ENCODE data around the gene TBC1D19. TPM values are rescaled to one million over a fixed set of nuclear protein-coding genes. Genes with fewer than 3 reads are reported as not detected.
"Not testable (repeated sequence)": the region's sequence is repeated elsewhere in the genome, so short reads cannot be mapped to it uniquely, and the experiment has no call there.

TBC1D19 gene
- total and polyA plus RNA-seq, 4 donors = 1.2 to 5.8 (median 2.2) TPM

DNA sequence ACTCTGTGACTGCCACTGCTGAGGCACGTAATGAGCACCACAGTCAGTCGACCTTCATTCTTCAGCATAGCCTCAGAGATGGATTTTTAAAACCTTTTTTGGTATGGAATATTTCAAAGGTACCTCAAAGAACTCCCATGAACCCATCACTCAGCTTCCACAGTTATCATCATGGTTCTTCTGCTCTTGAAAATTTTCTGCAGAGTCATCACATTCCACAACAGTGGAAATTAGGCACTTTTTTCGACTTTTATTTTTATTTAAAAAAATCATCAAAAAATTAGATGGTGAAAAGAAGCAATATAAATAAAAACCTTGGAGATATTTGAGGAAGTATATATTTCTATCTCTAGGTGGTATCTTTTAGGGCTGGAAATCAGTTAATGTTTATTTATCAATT is 37.5 kb downstream of the TBC1D19 start:
- H3K9ac ChIP-seq (ENCODE audit: low read depth in 1 of 2, low read length in 2 of 2) = no peak overlapping the region
- no peaks in the 10 kb centered on the region for H3K27me3 ChIP-seq (ENCODE audit: control insufficient read depth in 4 of 4, insufficient read depth in 4 of 4, low read length in 3 of 4)
- WGBS = 96% methylated on average over 3 of the region's 3 CpGs
- H3K4me3 ChIP-seq (ENCODE audit: low read depth in 1 of 3, low read length in 3 of 3) = no peak overlapping the region
- no peaks in the 10 kb centered on the region for H3K4me1 ChIP-seq (ENCODE audit: control insufficient read depth in 4 of 4, insufficient read depth in 4 of 4, low read length in 3 of 4)
- DNase-seq (ENCODE audit: low spot score) = no peak
- H3K9me3 ChIP-seq (ENCODE audit: control insufficient read depth in 4 of 4, low read length in 3 of 4) = no peaks in the 10 kb centered on the region
- H3K27ac ChIP-seq (ENCODE audit: low read depth in 1 of 2, low read length in 2 of 2) = no peak overlapping the region
- TF ChIP-seq EGR1 (IDR thresholded peaks at IDR 0.05; ENCODE audit: low read depth in 2 of 2) (no peak), HNF4A (conservative IDR thresholded peaks at IDR 0.05) (no peak), YY1 (IDR thresholded peaks at IDR 0.05) (no peak), SP1 (IDR thresholded peaks at IDR 0.05) (no peak), GABPA (IDR thresholded peaks at IDR 0.05 in 1 of 2, conservative IDR thresholded peaks at IDR 0.05 in 1 of 2) (no peak), TAF1 (conservative IDR thresholded peaks at IDR 0.05) (no peak), HNF4G (IDR thresholded peaks at IDR 0.05) (no peak), RAD21 (IDR thresholded peaks at IDR 0.05) (no peak), FOXA2 (IDR thresholded peaks at IDR 0.05) (no peak), RXRA (IDR thresholded peaks at IDR 0.05) (no peak)
- TF ChIP-seq, protein P1, sequence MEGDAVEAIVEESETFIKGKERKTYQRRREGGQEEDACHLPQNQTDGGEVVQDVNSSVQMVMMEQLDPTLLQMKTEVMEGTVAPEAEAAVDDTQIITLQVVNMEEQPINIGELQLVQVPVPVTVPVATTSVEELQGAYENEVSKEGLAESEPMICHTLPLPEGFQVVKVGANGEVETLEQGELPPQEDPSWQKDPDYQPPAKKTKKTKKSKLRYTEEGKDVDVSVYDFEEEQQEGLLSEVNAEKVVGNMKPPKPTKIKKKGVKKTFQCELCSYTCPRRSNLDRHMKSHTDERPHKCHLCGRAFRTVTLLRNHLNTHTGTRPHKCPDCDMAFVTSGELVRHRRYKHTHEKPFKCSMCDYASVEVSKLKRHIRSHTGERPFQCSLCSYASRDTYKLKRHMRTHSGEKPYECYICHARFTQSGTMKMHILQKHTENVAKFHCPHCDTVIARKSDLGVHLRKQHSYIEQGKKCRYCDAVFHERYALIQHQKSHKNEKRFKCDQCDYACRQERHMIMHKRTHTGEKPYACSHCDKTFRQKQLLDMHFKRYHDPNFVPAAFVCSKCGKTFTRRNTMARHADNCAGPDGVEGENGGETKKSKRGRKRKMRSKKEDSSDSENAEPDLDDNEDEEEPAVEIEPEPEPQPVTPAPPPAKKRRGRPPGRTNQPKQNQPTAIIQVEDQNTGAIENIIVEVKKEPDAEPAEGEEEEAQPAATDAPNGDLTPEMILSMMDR (IDR thresholded peaks at IDR 0.05; ENCODE audit: low read depth, low read length, missing input control) = no peak
- TF ChIP-seq, protein P2, sequence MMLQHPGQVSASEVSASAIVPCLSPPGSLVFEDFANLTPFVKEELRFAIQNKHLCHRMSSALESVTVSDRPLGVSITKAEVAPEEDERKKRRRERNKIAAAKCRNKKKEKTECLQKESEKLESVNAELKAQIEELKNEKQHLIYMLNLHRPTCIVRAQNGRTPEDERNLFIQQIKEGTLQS (IDR thresholded peaks at IDR 0.05) = no peak
- no peaks in the 10 kb centered on the region for H3K36me3 ChIP-seq (ENCODE audit: control insufficient read depth in 4 of 4, insufficient read depth in 3 of 4, low read depth in 1 of 4, low read length in 3 of 4)

DNA sequence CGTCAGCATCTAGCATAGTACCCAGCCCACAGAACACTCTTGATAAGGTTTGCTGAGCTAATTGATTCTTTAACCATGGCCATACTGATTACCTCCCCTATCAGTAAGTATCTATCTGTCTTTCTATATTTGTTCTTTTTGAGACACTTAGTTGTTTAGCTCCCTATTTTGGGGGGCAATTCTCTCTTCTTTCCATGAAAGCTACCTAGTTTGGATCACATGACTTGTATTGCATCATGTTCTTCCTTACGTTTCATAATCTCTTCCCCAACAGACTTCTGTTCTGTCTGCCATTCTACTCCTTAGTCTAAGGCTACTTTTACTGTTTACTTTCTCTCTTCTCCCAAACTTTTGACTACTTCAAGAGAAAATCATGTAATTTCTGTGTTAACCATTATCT is 39.0 kb downstream of the TBC1D19 start:
- TF ChIP-seq, protein P2 (IDR thresholded peaks at IDR 0.05) = no peak
- TF ChIP-seq, protein P1 (IDR thresholded peaks at IDR 0.05; ENCODE audit: low read depth, low read length, missing input control) = no peak
- Histone ChIP-seq H3K27me3 (ENCODE audit: control insufficient read depth in 4 of 4, insufficient read depth in 4 of 4, low read length in 3 of 4) (no peaks in the 10 kb centered on the region), H3K9ac (ENCODE audit: low read depth in 1 of 2, low read length in 2 of 2) (no peak overlapping the region), H3K27ac (ENCODE audit: low read depth in 1 of 2, low read length in 2 of 2) (no peak overlapping the region), H3K4me1 (ENCODE audit: control insufficient read depth in 4 of 4, insufficient read depth in 4 of 4, low read length in 3 of 4) (no peaks in the 10 kb centered on the region), H3K9me3 (ENCODE audit: control insufficient read depth in 4 of 4, low read length in 3 of 4) (no peaks in the 10 kb centered on the region), H3K4me3 (ENCODE audit: low read depth in 1 of 3, low read length in 3 of 3) (no peak overlapping the region), H3K36me3 (ENCODE audit: control insufficient read depth in 4 of 4, insufficient read depth in 3 of 4, low read depth in 1 of 4, low read length in 3 of 4) (no peaks in the 10 kb centered on the region)
- 80% methylated on average over 2 of the region's 2 CpGs for WGBS
- DNase-seq (ENCODE audit: low spot score) = no peak

DNA sequence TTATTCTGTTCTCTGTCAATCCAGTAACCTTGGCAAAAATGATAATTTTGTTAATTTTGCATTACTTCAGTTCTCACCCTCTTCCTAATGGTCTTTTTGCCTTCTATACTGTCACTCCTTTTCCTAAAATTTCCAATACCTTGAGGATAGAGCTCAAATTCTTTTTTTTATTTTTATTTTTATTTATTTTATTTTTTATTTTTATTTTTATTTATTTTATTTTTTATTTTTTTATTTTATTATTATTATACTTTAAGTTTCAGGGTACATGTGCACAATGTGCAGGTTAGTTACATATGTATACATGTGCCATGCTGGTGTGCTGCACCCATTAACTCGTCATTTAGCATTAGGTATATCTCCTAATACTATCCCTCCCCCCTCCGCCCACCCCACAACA is 42.8 kb downstream of the TBC1D19 start:
- DNase-seq (ENCODE audit: low spot score); H3K27ac ChIP-seq (ENCODE audit: low read depth in 1 of 2, low read length in 2 of 2); H3K4me1 ChIP-seq (ENCODE audit: control insufficient read depth in 4 of 4, insufficient read depth in 4 of 4, low read length in 3 of 4); H3K27me3 ChIP-seq (ENCODE audit: control insufficient read depth in 4 of 4, insufficient read depth in 4 of 4, low read length in 3 of 4); H3K36me3 ChIP-seq (ENCODE audit: control insufficient read depth in 4 of 4, insufficient read depth in 3 of 4, low read depth in 1 of 4, low read length in 3 of 4); H3K4me3 ChIP-seq (ENCODE audit: low read depth in 1 of 3, low read length in 3 of 3); H3K9me3 ChIP-seq (ENCODE audit: control insufficient read depth in 4 of 4, low read length in 3 of 4); H3K9ac ChIP-seq (ENCODE audit: low read depth in 1 of 2, low read length in 2 of 2): not testable (repeated sequence)
- 93% methylated on average over 2 of the region's 2 CpGs for WGBS

All from liver (tissue), 9 donors.